HepG2 (cell line): Measurements from ENCODE around the gene DNAJC18.

Source experiments
- CTCF ChIP-seq: sonication (generic); formaldehyde crosslinking; IDR thresholded peaks from 2 replicates; pipeline ENCODE4 v1.5.0; 2020; ENCODE audit warnings: mild to moderate bottlenecking, missing genetic modification reagents, moderate library complexity
- ZNF605 ChIP-seq: sonication (generic); formaldehyde crosslinking; IDR thresholded peaks from 2 replicates; pipeline ENCODE4 v1.8.0; 2022; ENCODE audit warnings: mild to moderate bottlenecking, missing genetic modification reagents

- TF ChIP-seq CTCF (CRISPR knock-in tag), result no peak
- TF ChIP-seq ZNF605 (CRISPR knock-in tag), result no peak
Measured at GRCh38 chr5:139474890-139475791, 35.8 kb upstream of the DNAJC18 start.
